NCI-H1105 treated with DMSO at 0.1 percent for 48 hours (cell line): ENCODE data around the gene ALG14.

ENCODE experiments used
- DNase-seq: peaks from one replicate; lab custom pipeline; 2025; lab: John Stamatoyannopoulos, UW

The ALG14 gene

GRCh38 chr1:94927405-94928175, 145.2 kb downstream of the ALG14 start:
- peak; percentile 74 for DNase-seq

GRCh38 chr1:94926915-94927404, 145.8 kb downstream of the ALG14 start, which contains the start of gene CNN3:
Gene CNN3, minus strand, starts transcription at chr1:94927110. Its CDS starts 216 bp downstream, at chr1:94926894.
- peak; percentile 93 for DNase-seq

- DNase-seq = peak; percentile 60
Observed at GRCh38 chr1:94926126-94926914, 146.4 kb downstream of the ALG14 start.

GRCh38 chr1:94925561-94926125, 147.1 kb downstream of the ALG14 start:
- peak; percentile 77 for DNase-seq

- peak; percentile 35 for DNase-seq
Observed at GRCh38 chr1:94925004-94925403, 147.7 kb downstream of the ALG14 start.
